PFSK-1 (cell line): ENCODE results near the gene ITPKB.

Experiments
- FOXP2 ChIP-seq: optimal IDR thresholded peaks from 2 replicates; pipeline ENCODE3; 2011; ENCODE audit warnings: borderline replicate concordance, control low read depth, inconsistent platforms; ENCODE audit not compliant: insufficient read depth; ENCODE audit errors: extremely low read length, extremely low read depth
- POLR2AphosphoS5 ChIP-seq: IDR thresholded peaks from 2 replicates; pipeline ENCODE4 v1.6.1; 2012; ENCODE audit warnings: low read depth, mild to moderate bottlenecking, control low read depth, low read length, moderate library complexity
- SIN3A ChIP-seq: IDR thresholded peaks from 2 replicates; pipeline ENCODE4 v1.6.1; 2012; ENCODE audit warnings: mild to moderate bottlenecking, low read length, moderate library complexity, borderline replicate concordance; ENCODE audit not compliant: insufficient read depth
- TAF1 ChIP-seq: IDR thresholded peaks from 2 replicates; pipeline ENCODE4 v1.6.1; 2012; ENCODE audit warnings: low read length, control low read depth, borderline replicate concordance; ENCODE audit not compliant: insufficient read depth
- TF ChIP-seq, protein P1 (sequence below), 2 experiments: IDR thresholded peaks; 2 replicates each; pipeline versions ENCODE4 v1.6.1 to v1.8.0; 2011 to 2012; ENCODE audit warnings: low read depth in 2 of 2, low read length in 2 of 2, control low read depth in 1 of 2, inconsistent platforms in 1 of 2, mild to moderate bottlenecking in 1 of 2, moderate library complexity in 1 of 2; ENCODE audit not compliant: insufficient read depth in 1 of 2

The ITPKB gene

GRCh38 chr1:226674892-226675714, 64.0 kb downstream of the ITPKB start:
- TF ChIP-seq POLR2AphosphoS5 = no peak
- TF ChIP-seq TAF1 = no peak
- no peak for TF ChIP-seq FOXP2
- no peak for TF ChIP-seq SIN3A
- TF ChIP-seq, protein P1, sequence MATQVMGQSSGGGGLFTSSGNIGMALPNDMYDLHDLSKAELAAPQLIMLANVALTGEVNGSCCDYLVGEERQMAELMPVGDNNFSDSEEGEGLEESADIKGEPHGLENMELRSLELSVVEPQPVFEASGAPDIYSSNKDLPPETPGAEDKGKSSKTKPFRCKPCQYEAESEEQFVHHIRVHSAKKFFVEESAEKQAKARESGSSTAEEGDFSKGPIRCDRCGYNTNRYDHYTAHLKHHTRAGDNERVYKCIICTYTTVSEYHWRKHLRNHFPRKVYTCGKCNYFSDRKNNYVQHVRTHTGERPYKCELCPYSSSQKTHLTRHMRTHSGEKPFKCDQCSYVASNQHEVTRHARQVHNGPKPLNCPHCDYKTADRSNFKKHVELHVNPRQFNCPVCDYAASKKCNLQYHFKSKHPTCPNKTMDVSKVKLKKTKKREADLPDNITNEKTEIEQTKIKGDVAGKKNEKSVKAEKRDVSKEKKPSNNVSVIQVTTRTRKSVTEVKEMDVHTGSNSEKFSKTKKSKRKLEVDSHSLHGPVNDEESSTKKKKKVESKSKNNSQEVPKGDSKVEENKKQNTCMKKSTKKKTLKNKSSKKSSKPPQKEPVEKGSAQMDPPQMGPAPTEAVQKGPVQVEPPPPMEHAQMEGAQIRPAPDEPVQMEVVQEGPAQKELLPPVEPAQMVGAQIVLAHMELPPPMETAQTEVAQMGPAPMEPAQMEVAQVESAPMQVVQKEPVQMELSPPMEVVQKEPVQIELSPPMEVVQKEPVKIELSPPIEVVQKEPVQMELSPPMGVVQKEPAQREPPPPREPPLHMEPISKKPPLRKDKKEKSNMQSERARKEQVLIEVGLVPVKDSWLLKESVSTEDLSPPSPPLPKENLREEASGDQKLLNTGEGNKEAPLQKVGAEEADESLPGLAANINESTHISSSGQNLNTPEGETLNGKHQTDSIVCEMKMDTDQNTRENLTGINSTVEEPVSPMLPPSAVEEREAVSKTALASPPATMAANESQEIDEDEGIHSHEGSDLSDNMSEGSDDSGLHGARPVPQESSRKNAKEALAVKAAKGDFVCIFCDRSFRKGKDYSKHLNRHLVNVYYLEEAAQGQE (IDR thresholded peaks at IDR 0.05; ENCODE audit: insufficient read depth in 1 of 2, low read depth in 2 of 2, low read length in 2 of 2) = no peak

GRCh38 chr1:226672339-226672762, 66.7 kb downstream of the ITPKB start:
- no peak for TF ChIP-seq SIN3A
- TF ChIP-seq, protein P1 (IDR thresholded peaks at IDR 0.05; ENCODE audit: insufficient read depth in 1 of 2, low read depth in 2 of 2, low read length in 2 of 2) = no peak
- TF ChIP-seq POLR2AphosphoS5 = no peak
- TF ChIP-seq FOXP2 = no peak
- no peak for TF ChIP-seq TAF1

DNA sequence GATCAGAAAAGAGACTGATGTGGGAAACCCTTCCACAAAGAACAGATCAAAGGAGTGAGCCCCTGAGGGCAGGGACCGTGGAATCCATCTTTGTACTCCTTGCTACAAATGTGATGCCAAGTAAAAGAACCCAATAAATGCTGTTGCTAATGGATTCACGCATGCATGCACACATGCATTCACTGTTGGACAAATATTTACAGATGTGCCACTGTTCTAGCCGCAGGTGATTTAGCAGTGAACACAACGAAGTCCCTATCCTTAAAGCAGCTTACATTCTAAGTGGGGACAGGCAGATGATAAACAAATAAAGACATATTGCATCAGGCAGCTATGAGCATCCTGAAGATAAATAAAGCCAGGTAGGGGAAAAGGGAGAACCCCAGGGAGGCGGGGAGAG, 67.8 kb downstream of the ITPKB start:
- no peak for TF ChIP-seq SIN3A
- no peak for TF ChIP-seq FOXP2
- no peak for TF ChIP-seq POLR2AphosphoS5
- TF ChIP-seq TAF1 = no peak
- TF ChIP-seq, protein P1 (IDR thresholded peaks at IDR 0.05; ENCODE audit: insufficient read depth in 1 of 2, low read depth in 2 of 2, low read length in 2 of 2) = no peak

GRCh38 chr1:226670073-226670472, 69.0 kb downstream of the ITPKB start:
- TF ChIP-seq, protein P1 (IDR thresholded peaks at IDR 0.05; ENCODE audit: insufficient read depth in 1 of 2, low read depth in 2 of 2, low read length in 2 of 2) = no peak
- no peak for TF ChIP-seq FOXP2
- TF ChIP-seq SIN3A = no peak
- TF ChIP-seq TAF1 = no peak
- no peak for TF ChIP-seq POLR2AphosphoS5
